GM12873 (cell line): ENCODE results near the gene TH.

Source experiments
- CTCF ChIP-seq: IDR thresholded peaks from 2 replicates; pipeline ENCODE4 v1.5.1; 2012; ENCODE audit warnings: low read depth, mild to moderate bottlenecking, moderate library complexity, low read length, control low read depth; ENCODE audit not compliant: insufficient read depth; ENCODE audit errors: missing control alignments

Gene TH

GRCh38 chr11:2169626-2170570 lies 1.7 kb downstream of the TH start:
- TF ChIP-seq CTCF: no peak

GRCh38 chr11:2169005-2169378 lies 2.6 kb downstream of the TH start:
- TF ChIP-seq CTCF: no peak

DNA sequence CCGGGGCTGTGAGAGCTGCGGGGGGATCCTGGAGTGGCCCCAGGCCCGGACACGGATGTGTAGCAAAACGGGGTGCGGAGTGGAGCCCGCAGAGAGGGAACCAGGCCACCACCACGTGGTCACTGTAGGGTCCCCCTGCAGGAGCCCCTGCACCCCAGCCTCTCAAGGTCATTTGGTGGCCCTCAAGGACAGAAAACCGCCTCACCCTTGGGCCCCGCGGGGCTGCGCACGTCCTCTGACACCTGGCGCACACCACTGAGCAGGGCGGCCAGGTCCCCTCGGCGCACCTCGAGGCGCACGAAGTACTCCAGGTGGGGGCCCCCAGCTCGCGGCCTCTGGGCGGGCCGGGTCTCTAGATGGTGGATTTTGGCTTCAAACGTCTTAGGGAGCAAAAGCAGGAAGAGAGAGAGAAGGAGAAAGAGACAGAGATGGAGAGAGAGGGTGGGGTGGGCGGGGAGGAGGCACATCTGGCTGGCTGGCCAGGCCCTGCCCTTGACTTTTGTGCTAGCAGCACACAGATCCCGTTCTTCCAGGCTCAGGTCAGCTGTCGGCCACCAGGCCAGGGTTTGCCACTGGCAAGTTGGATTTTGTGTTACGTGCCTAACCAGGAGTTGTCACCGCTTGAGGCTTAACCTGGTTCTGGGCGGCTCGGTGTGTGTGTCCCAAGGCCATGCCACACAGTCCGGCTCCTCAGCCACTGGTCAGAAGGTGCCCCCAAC lies 3.2 kb downstream of the TH start:
- no peak for TF ChIP-seq CTCF

DNA sequence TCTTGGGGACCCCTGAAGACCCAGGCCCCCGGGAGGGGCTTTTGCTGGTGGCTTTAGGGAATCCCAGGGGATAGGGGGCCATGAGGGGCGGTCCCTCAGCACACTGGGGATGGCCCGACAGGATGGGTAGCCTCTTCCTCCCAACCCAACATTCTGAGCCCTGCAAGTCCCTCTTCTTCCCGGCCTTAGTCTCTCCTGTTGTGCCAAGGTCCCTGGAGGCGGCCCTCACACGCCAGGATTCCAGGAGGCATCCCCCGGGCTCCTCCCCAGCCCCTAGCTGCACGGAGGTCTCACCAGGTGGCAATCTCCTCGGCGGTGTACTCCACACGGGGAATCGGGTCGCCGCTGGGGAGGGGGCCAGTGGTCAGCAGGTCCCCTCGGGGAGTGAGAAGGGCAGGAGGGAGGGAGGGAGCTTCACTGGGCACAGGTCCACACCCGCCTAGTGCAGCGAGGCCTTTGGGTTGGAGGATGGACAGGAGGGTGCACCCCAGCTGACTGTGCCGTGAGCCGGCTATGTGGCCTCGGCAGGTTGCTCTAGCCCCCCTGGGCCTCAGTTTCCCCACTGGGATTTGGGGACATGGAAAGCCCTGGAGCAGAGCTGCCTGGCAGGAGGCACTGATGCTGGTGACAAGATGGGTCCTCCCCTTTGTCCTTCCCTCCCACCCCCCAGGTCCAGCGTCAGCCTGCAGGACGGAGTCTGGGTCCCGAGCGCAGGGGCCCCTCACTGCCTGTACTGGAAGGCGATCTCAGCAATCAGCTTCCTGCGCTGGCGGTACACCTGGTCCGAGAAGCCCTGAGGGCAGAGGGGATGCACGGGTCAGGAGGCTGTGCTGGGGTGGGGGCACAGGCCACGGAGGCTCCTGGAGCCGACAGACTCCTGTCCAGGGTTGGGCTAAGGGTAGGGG lies 4.2 kb downstream of the TH start:
- no peak for TF ChIP-seq CTCF

- TF ChIP-seq CTCF: peak; percentile 61
Observed at GRCh38 chr11:2166091-2166851, 5.3 kb downstream of the TH start.

- no peak for TF ChIP-seq CTCF
Observed at GRCh38 chr11:2165571-2165970, 6.0 kb downstream of the TH start.
